Immature natural killer cell (primary cell): ENCODE data around the gene CCT3. TPM values are rescaled to one million over a fixed set of nuclear protein-coding genes. Genes with fewer than 3 reads are reported as not detected.
"Not testable (repeated sequence)": the region's sequence is repeated elsewhere in the genome, so short reads cannot be mapped to it uniquely, and the experiment has no call there.

Source experiments
- DNase-seq, 3 donors: peaks; one replicate each; pipeline ENCODE4 v3.0.0; 2022; ENCODE audit warnings: mixed read lengths in 1 of 3
- H3K27ac Mint-ChIP-seq, 6 donors: one replicate each; pipeline ENCODE4 v1.8.0; 2020; ENCODE audit warnings: mixed read lengths in 6 of 6, mild to moderate bottlenecking in 5 of 6, inconsistent platforms in 4 of 6, moderate library complexity in 3 of 6
- H3K27me3 Mint-ChIP-seq, 3 donors: one replicate each; pipeline ENCODE4 v1.8.0; 2020 to 2021; ENCODE audit warnings: low read depth in 3 of 3, mild to moderate bottlenecking in 3 of 3, mixed read lengths in 3 of 3, moderate library complexity in 3 of 3, inconsistent platforms in 1 of 3
- H3K36me3 Mint-ChIP-seq, 3 donors: one replicate each; pipeline ENCODE4 v1.8.0; 2020; ENCODE audit warnings: mixed read lengths in 3 of 3, inconsistent platforms in 2 of 3, mild to moderate bottlenecking in 2 of 3
- H3K4me1 Mint-ChIP-seq, 2 donors: one replicate each; pipeline ENCODE4 v1.8.0; 2020; ENCODE audit warnings: inconsistent platforms in 2 of 2, mild to moderate bottlenecking in 2 of 2, mixed read lengths in 2 of 2, moderate library complexity in 1 of 2
- H3K4me3 Mint-ChIP-seq, 5 donors: one replicate each; pipeline ENCODE4 v1.8.0; 2020; ENCODE audit warnings: mild to moderate bottlenecking in 5 of 5, mixed read lengths in 5 of 5, inconsistent platforms in 3 of 5, moderate library complexity in 3 of 5
- H3K9me3 Mint-ChIP-seq, 6 donors: one replicate each; pipeline ENCODE4 v1.8.0; 2020; ENCODE audit warnings: mild to moderate bottlenecking in 6 of 6, mixed read lengths in 6 of 6, inconsistent platforms in 4 of 6, moderate library complexity in 3 of 6
- polyA plus RNA-seq, 3 donors: library from polyadenylated mRNA; unstranded; fragments of 300-500 nt; fragmentation: Illumina TruSeq; gene quantifications; one replicate each; pipeline ENCODE4 v1.2.3, GENCODE V29; 2021

CCT3 gene
- polyA plus RNA-seq, 3 donors from 2014 or later: 174 to 225 (median 177) TPM

GRCh38 chr1:156337052-156337887, 822 bp downstream of the CCT3 start:
- peak overlapping the region; percentile 96 to 99 (median 96) for H3K4me3 Mint-ChIP-seq
- DNase-seq: no peak
- peaks cover 0 to 10% (median 5%) of the 10 kb centered on the region in 3 donors for H3K36me3 Mint-ChIP-seq
- H3K27me3 Mint-ChIP-seq: peaks cover 6 to 8% (median 8%) of the 10 kb centered on the region in 3 donors
- no peaks in the 10 kb centered on the region for H3K9me3 Mint-ChIP-seq
- peaks cover 39 to 53% of the 10 kb centered on the region in 2 donors for H3K4me1 Mint-ChIP-seq
- H3K27ac Mint-ChIP-seq: peak overlapping the region; percentile 90 to 99 (median 96)

GRCh38 chr1:156336242-156336641, 1.9 kb downstream of the CCT3 start:
- peak overlapping the region in 4 of 6 donors; percentile 7 to 90 (median 46) for H3K27ac Mint-ChIP-seq
- peaks cover 6 to 8% (median 8%) of the 10 kb centered on the region in 3 donors for H3K27me3 Mint-ChIP-seq
- peaks cover 0 to 10% (median 5%) of the 10 kb centered on the region in 3 donors for H3K36me3 Mint-ChIP-seq
- H3K9me3 Mint-ChIP-seq: no peaks in the 10 kb centered on the region
- H3K4me1 Mint-ChIP-seq: peaks cover 39 to 53% of the 10 kb centered on the region in 2 donors
- DNase-seq: no peak
- peak overlapping the region; percentile 96 to 99 (median 96) for H3K4me3 Mint-ChIP-seq

- not testable (repeated sequence) for H3K27me3 Mint-ChIP-seq, H3K4me1 Mint-ChIP-seq, H3K27ac Mint-ChIP-seq, H3K9me3 Mint-ChIP-seq, DNase-seq, H3K4me3 Mint-ChIP-seq
- H3K36me3 Mint-ChIP-seq: peaks cover 11 to 22% (median 14%) of the 10 kb centered on the region in 3 donors
Observed at GRCh38 chr1:156323179-156323578, 14.9 kb downstream of the CCT3 start.

- H3K9me3 Mint-ChIP-seq: no peaks in the 10 kb centered on the region
- peaks cover 21 to 40% (median 27%) of the 10 kb centered on the region in 3 donors for H3K36me3 Mint-ChIP-seq
- H3K4me1 Mint-ChIP-seq: no peaks in the 10 kb centered on the region
- no peaks in the 10 kb centered on the region for H3K27me3 Mint-ChIP-seq
- H3K4me3 Mint-ChIP-seq: no peak overlapping the region
- H3K27ac Mint-ChIP-seq: no peak overlapping the region
- no peak for DNase-seq
Observed at GRCh38 chr1:156320560-156320959, 17.5 kb downstream of the CCT3 start.

- Mint-ChIP-seq H3K4me1 (no peaks in the 10 kb centered on the region), H3K27me3 (no peaks in the 10 kb centered on the region), H3K9me3 (no peaks in the 10 kb centered on the region), H3K27ac (no peak overlapping the region), H3K36me3 (peaks cover 17 to 40% (median 23%) of the 10 kb centered on the region in 3 donors), H3K4me3 (no peak overlapping the region)
- peak in 1 of 3 donors; percentile 20 for DNase-seq
Observed at GRCh38 chr1:156319664-156320063, 18.4 kb downstream of the CCT3 start.

GRCh38 chr1:156316909-156317308, 21.2 kb downstream of the CCT3 start:
- DNase-seq: no peak
- no peaks in the 10 kb centered on the region for H3K27me3 Mint-ChIP-seq
- peaks cover 21 to 44% (median 23%) of the 10 kb centered on the region in 3 donors for H3K36me3 Mint-ChIP-seq
- no peak overlapping the region for H3K4me3 Mint-ChIP-seq
- no peaks in the 10 kb centered on the region for H3K9me3 Mint-ChIP-seq
- H3K27ac Mint-ChIP-seq: no peak overlapping the region
- no peaks in the 10 kb centered on the region for H3K4me1 Mint-ChIP-seq

GRCh38 chr1:156310962-156311361, 27.1 kb downstream of the CCT3 start:
- no peak overlapping the region for H3K27ac Mint-ChIP-seq
- no peaks in the 10 kb centered on the region for H3K9me3 Mint-ChIP-seq
- no peak for DNase-seq
- H3K36me3 Mint-ChIP-seq: peaks cover 11 to 44% (median 16%) of the 10 kb centered on the region in 3 donors
- no peak overlapping the region for H3K4me3 Mint-ChIP-seq
- H3K4me1 Mint-ChIP-seq: no peaks in the 10 kb centered on the region
- H3K27me3 Mint-ChIP-seq: peaks cover 0 to 1% (median under 1%) of the 10 kb centered on the region in 3 donors

- H3K36me3 Mint-ChIP-seq: peaks cover 11 to 31% (median 18%) of the 10 kb centered on the region in 3 donors
- peak overlapping the region in 2 of 6 donors; percentile 10 to 54 for H3K27ac Mint-ChIP-seq
- DNase-seq: no peak
- H3K4me1 Mint-ChIP-seq: no peaks in the 10 kb centered on the region
- H3K9me3 Mint-ChIP-seq: no peaks in the 10 kb centered on the region
- peaks cover 0 to 1% (median 1%) of the 10 kb centered on the region in 3 donors for H3K27me3 Mint-ChIP-seq
- H3K4me3 Mint-ChIP-seq: no peak overlapping the region
Observed at GRCh38 chr1:156308078-156308477, 30.0 kb downstream of the CCT3 start.

GRCh38 chr1:156305215-156305614, 32.9 kb downstream of the CCT3 start:
- Mint-ChIP-seq H3K27me3 (peaks cover 0 to 1% (median 1%) of the 10 kb centered on the region in 3 donors), H3K9me3 (no peaks in the 10 kb centered on the region), H3K27ac (no peak overlapping the region), H3K36me3 (peaks cover 6 to 18% (median 14%) of the 10 kb centered on the region in 3 donors), H3K4me3 (no peak overlapping the region), H3K4me1 (no peaks in the 10 kb centered on the region)
- DNase-seq: no peak

GRCh38 chr1:156303241-156303640, 34.9 kb downstream of the CCT3 start:
- Mint-ChIP-seq H3K36me3 (peaks cover 6 to 10% (median 7%) of the 10 kb centered on the region in 3 donors), H3K9me3 (no peaks in the 10 kb centered on the region), H3K27me3 (peaks cover 0 to 1% (median 1%) of the 10 kb centered on the region in 3 donors), H3K4me1 (no peaks in the 10 kb centered on the region), H3K27ac (no peak overlapping the region), H3K4me3 (no peak overlapping the region)
- no peak for DNase-seq

- H3K4me1 Mint-ChIP-seq: peaks cover 18 to 19% of the 10 kb centered on the region in 2 donors
- no peak within 1 kb of the TSS for H3K27ac Mint-ChIP-seq
- no peak within 1 kb of the TSS for H3K4me3 Mint-ChIP-seq
- peaks cover 0 to 2% (median 0%) of the 10 kb centered on the region in 3 donors for H3K27me3 Mint-ChIP-seq
- H3K9me3 Mint-ChIP-seq: no peaks in the 10 kb centered on the region
- DNase-seq: no peak
- H3K36me3 Mint-ChIP-seq: no peaks in the 10 kb centered on the region
Observed at GRCh38 chr1:156298852-156299357, 39.2 kb downstream of the CCT3 start, which contains the start of gene VHLL. Gene VHLL (minus strand): TSS chr1:156299307. CDS start chr1:156299189, 118 bp downstream.

- H3K4me1 Mint-ChIP-seq: peaks cover 27 to 28% of the 10 kb centered on the region in 2 donors
Observed at GRCh38 chr1:156295391-156295947, 42.6 kb downstream of the CCT3 start, which contains the start of gene GLMP. Gene GLMP (minus strand): TSS chr1:156295679. CDS start chr1:156295645, 34 bp downstream.

GRCh38 chr1:156293895-156294294, 44.2 kb downstream of the CCT3 start:
- Mint-ChIP-seq H3K9me3 (no peaks in the 10 kb centered on the region), H3K4me1 (peaks cover 27 to 28% of the 10 kb centered on the region in 2 donors), H3K4me3 (peak overlapping the region in 2 of 5 donors; percentile 25 to 58), H3K27ac (peak overlapping the region in 1 of 6 donors; percentile 40), H3K27me3 (peaks cover 0 to 2% (median 0%) of the 10 kb centered on the region in 3 donors), H3K36me3 (peaks cover 0 to 2% (median 0%) of the 10 kb centered on the region in 3 donors)
- DNase-seq: no peak

More at GRCh38 chr1:156295391-156295947, 42.6 kb downstream of the CCT3 start, which contains the start of gene GLMP:
- no peaks in the 10 kb centered on the region for H3K36me3 Mint-ChIP-seq
- peaks cover 0 to 2% (median 0%) of the 10 kb centered on the region in 3 donors for H3K27me3 Mint-ChIP-seq
- DNase-seq: peak; percentile 45 to 56 (median 48)
- H3K9me3 Mint-ChIP-seq: no peaks in the 10 kb centered on the region
- H3K27ac Mint-ChIP-seq: peak within 1 kb of the TSS; percentile 55 to 90 (median 72)
- H3K4me3 Mint-ChIP-seq: peak within 1 kb of the TSS; percentile 88 to 91 (median 90)
